Astrocyte (in vitro differentiated cells and primary cell): ENCODE data around the gene NIT2.

Experiments
- CTCF ChIP-seq: IDR thresholded peaks from 2 replicates; pipeline ENCODE4 v1.5.1; 2011; ENCODE audit warnings: low read depth, mild to moderate bottlenecking, inconsistent platforms, low read length, moderate library complexity; ENCODE audit not compliant: insufficient read depth
- EZH2 ChIP-seq: IDR thresholded peaks from 2 replicates; pipeline ENCODE4 v1.6.1; 2012; ENCODE audit warnings: mild to moderate bottlenecking, low read length, inconsistent platforms; ENCODE audit not compliant: insufficient read depth

GRCh38 chr3:100407164-100407563 lies 72.6 kb downstream of the NIT2 start:
- TF ChIP-seq CTCF: no peak
- TF ChIP-seq EZH2: no peak
